ENCODE measurements around the gene ADPGK. TPM values are rescaled to one million over a fixed set of nuclear protein-coding genes. Genes with fewer than 3 reads are reported as not detected.

Gene ADPGK
- total RNA-seq, 1 donor from 2014 or later, result 99.8 TPM

GRCh38 chr15:72754096-72754495 is 29.5 kb downstream of the ADPGK start:
- POLR2A ChIA-PET, result no interaction called here
- ATAC-seq (ENCODE audit: low read depth) (no peak), DNase-seq (no peak)
- no peak for TF ChIP-seq CTCF (IDR thresholded peaks at IDR 0.05)
- Mint-ChIP-seq H3K36me3 (ENCODE audit: low read depth) (peaks cover 86% of the 10 kb centered on the region), H3K27me3 (no peaks in the 10 kb centered on the region), H3K4me1 (peaks cover 23% of the 10 kb centered on the region), H3K4me3 (no peak overlapping the region), H3K27ac (no peak overlapping the region), H3K9me3 (no peaks in the 10 kb centered on the region)
- CTCF ChIA-PET, result no interaction called here
- intact Hi-C loops (cut with micrococcal nuclease), result no loop called here

GRCh38 chr15:72751751-72752455 is 31.7 kb downstream of the ADPGK start:
- Mint-ChIP-seq H3K27me3 (no peaks in the 10 kb centered on the region), H3K27ac (peak overlapping the region; percentile 46), H3K4me1 (peaks cover 23% of the 10 kb centered on the region), H3K36me3 (ENCODE audit: low read depth) (peaks cover 71% of the 10 kb centered on the region), H3K9me3 (no peaks in the 10 kb centered on the region), H3K4me3 (no peak overlapping the region)
- DNase-seq (no peak), ATAC-seq (ENCODE audit: low read depth) (peak; percentile 64)
- TF ChIP-seq CTCF (IDR thresholded peaks at IDR 0.05), result no peak
- CTCF ChIA-PET, result interaction anchor here (0.7 to 1.1 kb wide), 3 partner anchors 15 to 514 kb away, joined by 3 read pairs; no protein-coding TSS in a partner anchor
- POLR2A ChIA-PET, result interaction anchor here (1.6 kb wide), 1 partner anchor 28 kb away, joined by 3 read pairs; no protein-coding TSS in a partner anchor
- intact Hi-C loops (cut with micrococcal nuclease), result no loop called here

- ATAC-seq (ENCODE audit: low read depth) (no peak), DNase-seq (no peak)
- CTCF ChIA-PET, result interaction anchor here (0.6 kb wide), 1 partner anchor 8 kb away, joined by 3 read pairs; no protein-coding TSS in a partner anchor
- Mint-ChIP-seq H3K36me3 (ENCODE audit: low read depth) (peaks cover 55% of the 10 kb centered on the region), H3K4me3 (no peak overlapping the region), H3K9me3 (no peaks in the 10 kb centered on the region), H3K27me3 (no peaks in the 10 kb centered on the region), H3K4me1 (peaks cover 23% of the 10 kb centered on the region), H3K27ac (no peak overlapping the region)
- no peak for TF ChIP-seq CTCF (IDR thresholded peaks at IDR 0.05)
- POLR2A ChIA-PET, result no interaction called here
- intact Hi-C loops (cut with micrococcal nuclease), result loop anchor here (5.0 kb wide), 1 partner anchor 33 kb away; the partner anchor contains the start of gene ADPGK
These were observed 33.9 kb downstream of the ADPGK start for GRCh38 chr15:72749700-72750099.

GRCh38 chr15:72740219-72740618 is 43.3 kb downstream of the ADPGK start:
- ATAC-seq (ENCODE audit: low read depth), result peak; percentile 25
- ChIA-PET CTCF (no interaction called here), POLR2A (interaction anchor here (0.5 kb wide), 1 partner anchor 29 kb away, joined by 3 read pairs; no protein-coding TSS in a partner anchor)
- TF ChIP-seq CTCF (IDR thresholded peaks at IDR 0.05), result no peak
- Mint-ChIP-seq H3K9me3 (no peaks in the 10 kb centered on the region), H3K36me3 (ENCODE audit: low read depth) (peaks cover 64% of the 10 kb centered on the region), H3K27me3 (no peaks in the 10 kb centered on the region), H3K27ac (peak overlapping the region; percentile 54), H3K4me3 (peak overlapping the region; percentile 32), H3K4me1 (peaks cover 23% of the 10 kb centered on the region)
- no peak for DNase-seq
- intact Hi-C loops (cut with micrococcal nuclease), result no loop called here

- DNase-seq (no peak), ATAC-seq (ENCODE audit: low read depth) (no peak)
- POLR2A ChIA-PET, result no interaction called here
- H3K9me3 Mint-ChIP-seq, result no peaks in the 10 kb centered on the region
- intact Hi-C loops (cut with micrococcal nuclease), result no loop called here
- H3K36me3 Mint-ChIP-seq (ENCODE audit: low read depth), result peaks cover 77% of the 10 kb centered on the region
- no peak overlapping the region for H3K27ac Mint-ChIP-seq
- CTCF ChIA-PET, result interaction anchor here (4.9 kb wide), 1 partner anchor 15 kb away, joined by 18 read pairs; no protein-coding TSS in a partner anchor
- TF ChIP-seq CTCF (IDR thresholded peaks at IDR 0.05), result no peak
- H3K4me3 Mint-ChIP-seq, result no peak overlapping the region
- H3K4me1 Mint-ChIP-seq, result peaks cover 23% of the 10 kb centered on the region
- no peaks in the 10 kb centered on the region for H3K27me3 Mint-ChIP-seq
These were observed 45.8 kb downstream of the ADPGK start for GRCh38 chr15:72737723-72738122.

Measured in activated B cell treated with CpG ODN at 0.5 μM for 24 hours (primary cell).